Measurements from ENCODE around the gene NRL.

Gene NRL

DNA sequence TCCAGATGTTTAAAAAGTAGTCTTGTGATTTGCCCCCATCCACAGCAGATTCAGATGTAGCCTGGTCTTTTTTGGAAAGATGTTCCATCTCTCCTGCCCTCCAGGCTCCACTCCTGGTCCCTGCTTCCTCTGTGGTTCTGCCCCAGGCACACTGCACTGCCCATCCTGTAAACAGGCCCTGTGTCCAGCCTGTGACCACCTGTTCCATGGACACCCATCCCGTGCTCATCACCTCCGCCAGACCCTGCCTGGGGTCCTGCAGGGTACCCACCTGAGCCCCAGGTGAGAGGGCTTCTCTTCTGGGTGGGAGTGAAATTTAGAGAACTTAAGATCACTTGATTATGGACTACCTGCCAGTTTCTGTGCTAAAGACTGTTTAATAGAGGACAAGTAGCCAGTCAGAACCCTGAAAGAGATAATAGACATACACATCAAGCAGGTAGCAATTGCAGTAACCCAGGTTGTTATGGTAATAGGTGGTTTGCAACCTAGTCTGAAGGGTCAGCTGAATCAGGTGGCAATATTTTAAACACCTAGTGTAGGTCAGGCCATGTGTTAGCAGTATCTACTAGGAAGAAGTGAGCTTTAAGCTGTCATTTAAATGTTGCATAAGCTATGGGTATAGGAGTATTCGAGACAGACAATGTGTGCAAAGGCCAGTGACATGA is 34.7 kb upstream of the NRL start:
- in situ Hi-C loops (cut with HindIII; ENCODE audit: low sequenced_read_pairs), result no loop called here
- no peak for DNase-seq (ENCODE audit: low read depth, low spot score)
- H3K4me3 ChIP-seq (ENCODE audit: low read depth, low read length), result no peak overlapping the region
- TF ChIP-seq, protein P1, sequence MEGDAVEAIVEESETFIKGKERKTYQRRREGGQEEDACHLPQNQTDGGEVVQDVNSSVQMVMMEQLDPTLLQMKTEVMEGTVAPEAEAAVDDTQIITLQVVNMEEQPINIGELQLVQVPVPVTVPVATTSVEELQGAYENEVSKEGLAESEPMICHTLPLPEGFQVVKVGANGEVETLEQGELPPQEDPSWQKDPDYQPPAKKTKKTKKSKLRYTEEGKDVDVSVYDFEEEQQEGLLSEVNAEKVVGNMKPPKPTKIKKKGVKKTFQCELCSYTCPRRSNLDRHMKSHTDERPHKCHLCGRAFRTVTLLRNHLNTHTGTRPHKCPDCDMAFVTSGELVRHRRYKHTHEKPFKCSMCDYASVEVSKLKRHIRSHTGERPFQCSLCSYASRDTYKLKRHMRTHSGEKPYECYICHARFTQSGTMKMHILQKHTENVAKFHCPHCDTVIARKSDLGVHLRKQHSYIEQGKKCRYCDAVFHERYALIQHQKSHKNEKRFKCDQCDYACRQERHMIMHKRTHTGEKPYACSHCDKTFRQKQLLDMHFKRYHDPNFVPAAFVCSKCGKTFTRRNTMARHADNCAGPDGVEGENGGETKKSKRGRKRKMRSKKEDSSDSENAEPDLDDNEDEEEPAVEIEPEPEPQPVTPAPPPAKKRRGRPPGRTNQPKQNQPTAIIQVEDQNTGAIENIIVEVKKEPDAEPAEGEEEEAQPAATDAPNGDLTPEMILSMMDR (IDR thresholded peaks at IDR 0.05; ENCODE audit: low read depth, low read length), result no peak

DNA sequence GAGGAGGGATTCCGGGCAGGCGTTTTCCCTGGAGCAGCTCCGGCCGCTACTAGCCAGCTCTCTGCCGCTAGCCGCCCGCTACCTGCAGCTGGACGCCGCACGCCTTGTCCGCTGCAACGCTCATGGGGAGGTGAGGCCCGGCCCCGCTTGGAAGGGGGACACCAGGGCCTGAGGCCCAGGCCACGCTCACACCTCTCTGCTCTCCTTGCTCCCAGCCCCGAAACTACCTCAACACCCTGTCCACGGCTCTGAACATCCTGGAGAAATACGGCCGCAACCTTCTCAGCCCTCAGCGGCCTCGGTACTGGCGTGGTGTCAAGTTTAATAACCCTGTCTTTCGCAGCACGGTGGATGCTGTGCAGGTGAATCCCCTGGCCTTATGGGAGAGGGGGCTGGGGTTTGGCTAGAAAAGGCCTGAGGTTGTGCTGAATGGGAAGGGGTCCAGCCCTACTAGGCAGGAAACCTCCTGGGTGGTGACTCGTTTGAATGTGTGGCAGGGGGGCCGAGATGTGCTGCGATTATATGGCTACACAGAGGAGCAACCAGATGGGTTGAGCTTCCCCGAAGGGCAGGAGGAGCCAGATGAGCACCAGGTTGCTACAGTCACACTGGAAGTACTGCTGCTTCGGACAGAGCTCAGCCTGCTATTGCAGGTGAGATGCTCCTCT is 33.1 kb upstream of the NRL start:
- TF ChIP-seq, protein P1 (IDR thresholded peaks at IDR 0.05; ENCODE audit: low read depth, low read length), result no peak
- DNase-seq (ENCODE audit: low read depth, low spot score), result no peak
- peak overlapping the region; percentile 89 for H3K4me3 ChIP-seq (ENCODE audit: low read depth, low read length)
- in situ Hi-C loops (cut with HindIII; ENCODE audit: low sequenced_read_pairs), result no loop called here

DNA sequence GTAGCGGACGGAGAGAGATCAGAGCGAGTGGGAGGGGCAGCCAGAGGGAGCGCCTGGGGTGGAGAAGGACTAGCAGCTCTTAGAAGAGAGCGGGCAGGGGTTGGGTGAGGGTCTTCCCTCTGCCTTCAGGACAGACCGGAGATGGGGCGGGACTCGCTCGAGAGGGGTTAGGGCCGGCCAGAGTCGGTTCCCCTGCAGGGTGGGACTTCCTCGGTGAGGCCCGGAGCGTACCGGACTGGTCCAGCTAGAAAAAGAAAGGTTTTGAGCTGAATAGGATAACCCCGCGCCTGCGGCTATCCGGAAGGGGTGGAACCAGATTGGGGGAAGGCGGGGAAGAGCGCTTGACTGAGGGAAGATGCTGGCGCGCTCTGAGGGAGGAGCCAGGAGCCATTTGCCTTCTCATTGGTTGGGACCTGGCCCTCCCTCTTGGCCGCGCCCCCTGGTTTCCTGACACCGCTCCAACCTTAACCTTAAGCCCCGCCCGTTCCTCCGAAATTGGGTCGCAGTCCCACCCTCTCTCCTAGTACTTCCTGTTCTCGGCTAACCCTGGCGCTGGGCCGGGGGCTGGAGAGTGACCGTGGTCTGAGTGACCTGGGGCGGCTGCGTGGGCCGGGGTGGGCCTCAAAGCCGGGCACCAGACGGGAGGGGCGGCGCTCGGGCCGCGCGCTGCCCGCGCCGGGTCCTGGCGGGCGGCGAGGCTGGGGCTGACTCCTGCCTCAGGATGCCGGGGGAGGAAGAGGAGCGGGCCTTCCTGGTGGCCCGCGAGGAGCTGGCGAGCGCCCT is 32.4 kb upstream of the NRL start, which contains the start of gene RNF31:
RNF31 (plus strand) TSS at position 521 of the 783 bp plus-strand sequence; CDS start at position 722, 201 bp downstream.
- TF ChIP-seq, protein P1 (IDR thresholded peaks at IDR 0.05; ENCODE audit: low read depth, low read length), result no peak
- peak within 1 kb of the TSS; percentile 89 for H3K4me3 ChIP-seq (ENCODE audit: low read depth, low read length)
- in situ Hi-C loops (cut with HindIII; ENCODE audit: low sequenced_read_pairs), result no loop called here
- peak; percentile 99 for DNase-seq (ENCODE audit: low read depth, low spot score)

DNA sequence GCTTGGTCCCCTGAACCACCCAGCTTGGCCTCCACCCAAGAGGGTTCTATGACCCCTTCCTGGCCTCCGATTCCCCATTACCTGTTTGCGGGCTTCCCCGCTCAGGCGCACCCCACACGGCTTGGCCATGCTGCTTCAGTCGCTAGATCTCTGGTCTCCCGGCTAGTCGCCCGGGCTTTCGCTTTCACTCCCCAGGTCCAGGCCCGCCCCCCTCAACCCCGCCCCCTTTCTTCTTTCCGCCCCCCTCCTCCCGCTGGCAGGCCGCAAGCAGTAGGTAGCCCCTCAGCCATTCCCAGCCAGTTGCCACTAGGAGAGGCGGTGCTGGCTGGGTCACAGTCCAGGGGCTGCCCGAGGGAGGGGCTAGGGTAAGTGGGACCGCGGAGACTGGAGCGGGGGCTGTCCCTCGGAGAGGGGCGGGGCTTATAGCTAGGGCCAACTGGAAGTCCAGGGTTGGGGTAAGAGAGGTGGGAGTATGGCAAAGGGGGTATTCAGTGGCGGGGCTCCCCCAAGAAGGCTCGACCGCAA is 31.8 kb upstream of the NRL start, which contains the start of gene PSME2:
PSME2 (minus strand) TSS at position 158 of the 525 bp plus-strand sequence; CDS start at position 129, 29 bp downstream.
- DNase-seq (ENCODE audit: low read depth, low spot score), result peak; percentile 99
- TF ChIP-seq, protein P1 (IDR thresholded peaks at IDR 0.05; ENCODE audit: low read depth, low read length), result no peak
- peak within 1 kb of the TSS; percentile 89 for H3K4me3 ChIP-seq (ENCODE audit: low read depth, low read length)
- in situ Hi-C loops (cut with HindIII; ENCODE audit: low sequenced_read_pairs), result no loop called here

DNA sequence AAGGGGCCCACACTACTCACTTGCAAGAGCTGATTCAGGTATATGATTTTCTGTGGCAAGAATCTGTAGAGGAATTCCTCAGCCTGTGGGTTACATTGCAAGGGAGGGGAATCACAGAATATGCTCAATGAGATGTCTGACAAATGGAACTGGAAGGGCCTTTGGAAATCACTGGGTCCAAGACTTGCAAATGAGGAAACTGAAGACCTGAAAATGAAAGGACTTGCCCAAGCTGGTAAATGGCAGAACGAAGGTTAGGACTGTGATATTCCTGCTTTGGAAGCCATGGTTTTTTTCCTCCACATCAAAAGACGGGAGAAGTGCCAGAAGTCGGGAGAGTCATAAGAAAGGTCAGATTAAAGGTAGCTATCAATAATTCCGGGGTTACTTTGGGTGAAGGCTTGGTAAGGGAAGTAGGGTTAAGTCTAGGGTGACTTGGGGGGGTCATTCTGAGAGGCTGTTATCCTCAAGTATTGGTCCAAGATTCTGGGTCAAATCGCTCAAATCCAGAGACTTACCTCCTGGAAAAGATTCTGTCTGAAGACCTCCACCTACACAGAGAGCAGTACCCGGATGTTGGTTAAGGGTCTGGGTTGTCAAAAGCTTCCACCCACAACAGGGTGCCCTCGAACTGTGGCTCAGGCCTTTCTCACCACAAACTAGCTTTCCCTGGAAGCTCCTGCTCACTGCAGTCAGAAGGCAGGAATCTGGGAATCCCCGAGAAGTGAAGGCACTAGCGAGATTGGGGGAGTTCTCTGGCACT is 31.1 kb upstream of the NRL start:
- no peak for DNase-seq (ENCODE audit: low read depth, low spot score)
- in situ Hi-C loops (cut with HindIII; ENCODE audit: low sequenced_read_pairs), result no loop called here
- H3K4me3 ChIP-seq (ENCODE audit: low read depth, low read length), result peak overlapping the region; percentile 89
- TF ChIP-seq, protein P1 (IDR thresholded peaks at IDR 0.05; ENCODE audit: low read depth, low read length), result no peak
